GM21360 (cell line): ENCODE results near the gene CIB1.
"Not testable (repeated sequence)": the region's sequence is repeated elsewhere in the genome, so short reads cannot be mapped to it uniquely, and the experiment has no call there.

ENCODE experiments used
- ATAC-seq: cut with Tn5 transposase; IDR thresholded peaks from one replicate; pipeline ENCODE4 v1.9.1; 2021; ENCODE audit warnings: mild to moderate bottlenecking, moderate library complexity; ENCODE audit not compliant: unreplicated experiment

CIB1 gene

DNA sequence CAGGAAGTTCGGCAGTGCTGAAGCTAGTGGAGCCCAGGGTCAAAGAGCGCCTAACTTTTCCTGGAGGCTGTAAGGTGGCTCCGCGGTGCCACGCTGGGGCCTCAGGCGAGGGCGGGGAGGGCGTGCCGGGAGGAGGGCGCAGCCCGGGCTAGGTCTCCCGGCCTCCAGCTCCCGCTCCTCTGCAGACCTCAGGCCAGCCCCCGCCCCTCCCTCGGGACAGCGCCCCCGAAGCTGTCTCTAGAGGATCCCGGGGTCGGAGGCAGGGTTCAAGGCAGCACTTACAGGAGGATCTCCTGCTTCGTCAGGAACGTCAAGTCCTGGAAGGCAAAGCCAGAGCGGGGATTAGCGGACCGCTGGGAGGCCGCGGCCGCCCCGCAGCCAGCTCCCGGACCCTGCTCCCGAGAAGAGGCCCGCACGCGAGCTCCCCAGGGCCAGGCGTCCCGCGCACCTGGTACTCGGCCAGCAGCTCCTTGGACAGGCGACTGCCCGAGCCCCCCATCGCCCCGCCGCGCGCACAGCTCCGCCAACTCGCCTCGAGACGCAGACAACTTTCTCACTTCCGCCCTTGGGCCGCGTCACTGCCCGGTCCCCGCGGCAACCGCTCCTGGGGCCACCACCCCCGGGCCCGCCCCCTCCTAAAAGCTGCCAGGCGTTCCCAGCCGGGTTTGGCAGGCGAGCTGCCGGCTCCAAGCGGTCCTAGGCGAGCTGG lies at the start of gene CIB1:
TSS of gene CIB1 (minus strand) at position 555 of the 709 bp plus-strand sequence. CDS start at position 499, 56 bp downstream.
- ATAC-seq, result peak; percentile 87

DNA sequence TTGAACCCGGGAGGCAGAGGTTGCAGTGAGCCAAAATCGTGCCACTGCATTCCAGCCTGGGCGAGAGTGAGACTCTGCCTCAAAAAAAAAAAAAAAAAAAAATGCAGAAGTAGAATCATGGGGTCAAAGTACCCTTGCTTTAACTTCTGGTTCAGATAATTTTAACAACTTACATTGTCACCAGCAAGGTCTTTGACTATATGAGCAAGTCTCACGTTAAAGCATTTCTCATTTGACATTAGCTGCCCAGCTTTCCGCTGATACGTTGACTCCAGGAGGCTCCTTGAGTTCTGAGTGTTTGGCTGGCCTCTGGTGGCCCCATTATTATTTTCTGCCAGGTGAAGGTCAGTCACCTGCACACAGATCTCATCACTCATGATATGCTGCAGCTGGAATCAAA lies 47.9 kb upstream of the CIB1 start:
- not testable (repeated sequence) for ATAC-seq

DNA sequence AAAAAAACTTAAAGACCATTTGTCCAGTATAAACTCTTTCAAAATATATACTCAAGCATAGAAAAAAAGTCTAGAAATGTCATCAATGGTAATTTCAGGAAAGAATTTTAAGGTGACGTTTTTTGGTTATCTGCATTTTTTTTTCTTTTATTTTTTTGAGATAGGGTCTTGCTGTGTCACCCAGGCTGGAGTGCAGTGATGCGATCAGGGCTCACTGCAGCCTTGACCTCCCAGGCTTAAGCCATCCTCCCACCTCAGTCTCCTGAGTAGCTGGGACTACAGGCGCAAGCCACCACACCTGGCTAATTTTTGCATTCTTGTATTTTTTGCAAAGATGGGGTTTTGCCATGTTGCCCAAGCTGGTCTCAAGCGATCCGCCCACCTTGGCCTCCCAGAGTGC lies 47.0 kb upstream of the CIB1 start:
- not testable (repeated sequence) for ATAC-seq

DNA sequence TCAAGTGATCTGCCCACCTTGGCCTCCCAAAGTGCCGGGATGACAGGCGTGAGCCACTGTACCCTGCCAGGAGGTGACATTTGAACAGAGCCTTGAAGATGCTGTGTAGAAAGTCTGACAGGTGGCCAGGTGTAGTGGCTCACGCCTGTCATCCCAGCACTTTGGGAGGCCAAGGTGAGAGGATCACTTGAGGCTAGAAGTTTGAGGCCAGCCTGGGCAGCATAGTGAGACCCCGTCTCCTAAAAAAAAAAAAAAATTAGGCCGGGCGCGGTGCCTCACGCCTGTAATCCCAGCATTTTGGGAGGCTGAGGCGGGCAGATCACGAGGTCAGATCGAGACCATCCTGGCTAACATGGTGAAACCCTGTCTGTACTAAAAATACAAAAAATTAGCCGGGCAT lies 44.7 kb upstream of the CIB1 start:
- ATAC-seq, result not testable (repeated sequence)

DNA sequence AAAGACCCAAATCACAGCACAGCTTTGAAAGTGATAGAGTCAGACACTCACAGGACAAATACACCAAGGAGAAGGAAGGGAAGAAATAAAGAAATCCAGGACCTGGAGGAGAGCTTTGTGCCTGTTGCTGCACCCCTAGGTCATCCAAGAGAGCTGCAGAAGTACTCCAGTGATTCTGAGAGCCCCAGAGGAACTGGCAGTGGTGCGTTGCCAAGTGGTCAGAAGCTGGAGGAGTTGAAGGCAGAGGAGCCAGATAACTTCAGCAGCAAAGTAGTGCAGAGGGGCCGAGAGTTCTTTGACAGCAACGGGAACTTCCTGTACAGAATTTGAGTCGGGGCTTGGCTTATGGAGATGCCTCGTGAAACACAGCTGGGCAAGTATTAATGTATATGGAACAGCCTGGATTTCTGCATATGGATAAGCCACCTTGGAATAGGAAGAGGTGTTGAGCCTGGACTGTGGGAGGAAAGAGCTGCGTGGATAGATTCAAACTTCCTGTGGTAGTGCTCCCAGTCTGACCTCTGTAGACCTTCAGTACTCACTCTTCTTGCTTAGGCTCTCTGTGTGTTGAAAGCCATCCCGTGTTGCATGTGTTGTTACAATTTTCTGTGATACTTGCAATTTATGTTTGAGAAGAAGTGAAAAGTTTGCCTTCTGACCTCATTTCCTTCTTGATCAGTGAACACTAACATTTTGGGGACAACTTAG lies 37.9 kb upstream of the CIB1 start:
- no peak for ATAC-seq

DNA sequence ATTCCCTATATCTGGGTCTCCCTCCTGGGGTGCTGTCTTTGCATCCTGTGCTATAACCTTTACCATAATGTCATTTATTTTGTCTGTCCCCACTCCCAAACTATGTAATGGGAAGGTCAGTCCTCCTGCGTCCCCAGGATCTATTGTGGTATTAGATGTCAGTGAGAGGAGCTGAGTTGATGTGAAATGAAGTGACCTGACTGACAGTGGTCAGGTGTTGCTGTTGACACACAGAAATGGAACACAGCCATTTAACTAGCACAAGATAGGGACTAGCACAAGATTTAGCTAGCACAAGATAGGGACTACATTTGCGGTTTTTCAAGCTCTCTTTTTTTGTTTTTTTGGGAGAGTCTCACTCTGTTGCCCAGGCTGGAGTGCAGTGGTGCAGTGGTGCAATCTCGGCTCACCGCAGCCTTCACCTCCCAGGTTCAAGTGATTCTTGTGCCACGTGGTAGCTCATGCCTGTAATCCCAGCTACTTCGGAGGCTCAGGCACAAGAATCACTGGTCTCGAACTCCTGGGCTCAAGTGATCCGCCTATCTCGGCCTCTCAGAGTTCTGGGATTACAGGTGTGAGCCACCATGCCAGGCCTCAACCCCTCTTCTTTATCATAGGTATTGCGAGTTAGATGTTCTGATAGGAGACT lies 36.9 kb upstream of the CIB1 start:
- ATAC-seq, result no peak

DNA sequence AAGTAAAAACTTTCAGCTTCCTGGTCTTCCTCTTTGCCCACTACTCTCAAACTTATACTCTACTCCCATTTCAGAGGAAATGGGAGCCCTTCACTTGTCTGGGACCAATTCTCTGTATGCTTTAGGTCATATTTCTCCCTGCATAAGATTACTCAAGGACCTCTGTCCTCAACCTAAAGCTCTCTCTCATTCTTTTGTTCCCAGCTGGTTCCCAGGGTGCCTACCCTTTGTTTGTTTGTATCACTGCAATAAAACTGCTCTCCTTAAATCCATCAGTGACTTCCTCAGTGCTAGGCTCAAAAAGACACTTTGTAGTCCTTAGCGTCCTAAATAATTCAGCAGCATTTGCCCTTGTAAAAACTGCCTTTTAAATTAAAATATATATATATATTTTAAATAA lies 34.7 kb upstream of the CIB1 start:
- ATAC-seq, result no peak

DNA sequence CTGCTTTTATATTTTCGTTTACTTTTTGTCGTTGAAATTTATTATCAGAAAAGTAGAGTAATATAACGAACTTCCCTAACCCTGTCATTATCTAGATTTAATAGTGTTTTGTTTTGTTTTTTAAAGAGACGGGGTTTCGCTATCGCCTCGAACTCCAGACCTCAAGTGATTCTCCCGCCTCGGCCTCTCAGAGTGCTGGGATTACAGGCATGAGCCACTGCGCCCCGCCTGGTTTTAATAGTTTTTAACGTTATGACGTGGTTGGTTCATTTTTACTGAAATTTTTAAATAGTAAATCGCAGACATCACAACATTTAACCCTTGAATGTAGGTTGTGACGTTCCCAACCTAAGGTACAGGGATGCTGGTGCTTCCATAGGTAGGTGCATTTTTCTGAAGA lies 32.7 kb upstream of the CIB1 start:
- ATAC-seq, result no peak

DNA sequence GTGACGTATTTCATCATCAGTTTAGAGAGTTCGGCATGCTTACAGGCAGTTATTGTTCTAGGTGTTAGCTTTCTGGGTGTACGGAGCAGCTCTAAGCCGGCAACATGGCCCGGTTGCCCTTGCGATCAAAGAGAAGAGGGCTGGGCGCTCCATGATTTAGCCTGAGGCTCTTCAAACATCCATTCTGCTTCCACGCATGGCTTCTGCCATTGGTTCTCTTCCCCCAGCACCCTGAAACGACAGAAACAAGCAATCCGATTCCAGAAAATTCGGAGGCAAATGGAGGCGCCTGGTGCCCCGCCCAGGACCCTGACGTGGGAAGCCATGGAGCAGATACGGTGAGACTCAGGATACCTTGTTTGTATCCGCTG lies 32.3 kb upstream of the CIB1 start:
- no peak for ATAC-seq

DNA sequence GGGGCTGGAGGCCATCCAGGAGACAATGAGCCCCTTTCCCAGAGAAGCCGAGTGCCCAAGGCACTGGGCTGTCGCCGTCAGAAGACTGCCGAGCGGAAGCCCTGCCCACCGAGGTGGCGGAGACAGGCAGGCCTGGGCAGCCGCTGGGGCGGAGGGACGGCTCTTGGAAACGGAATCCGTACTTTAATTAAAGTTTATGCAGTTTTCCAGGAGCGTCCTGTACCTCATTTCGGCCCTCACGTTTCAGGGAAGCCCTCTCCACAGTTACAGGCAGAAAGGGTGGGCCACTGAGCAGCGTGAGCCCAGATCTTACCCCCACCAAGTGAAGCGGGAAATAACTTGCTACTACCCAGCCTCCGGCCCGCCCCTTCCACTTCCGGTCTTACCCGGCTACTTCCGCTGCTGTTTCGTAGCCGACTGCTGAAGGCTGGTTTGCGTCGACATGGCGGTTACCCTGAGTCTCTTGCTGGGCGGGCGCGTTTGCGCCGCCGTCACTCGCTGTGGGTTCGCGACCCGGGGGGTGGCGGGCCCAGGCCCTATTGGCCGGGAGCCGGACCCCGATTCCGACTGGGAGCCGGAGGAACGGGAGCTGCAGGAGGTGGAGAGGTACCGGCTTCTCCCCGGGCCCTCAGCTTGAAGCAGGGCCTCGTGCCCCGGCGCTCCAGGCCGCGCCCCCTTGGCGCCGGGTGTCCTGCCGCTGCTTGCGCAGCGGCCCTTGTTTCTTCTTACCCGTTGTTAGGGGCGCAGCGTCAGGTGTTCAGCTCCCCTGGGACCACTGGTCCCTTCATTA lies 31.7 kb upstream of the CIB1 start, which contains the start of gene NGRN:
TSS of gene NGRN (plus strand) at position 402 of the 790 bp plus-strand sequence. CDS start at position 443, 41 bp downstream.
- ATAC-seq, result peak; percentile 77

DNA sequence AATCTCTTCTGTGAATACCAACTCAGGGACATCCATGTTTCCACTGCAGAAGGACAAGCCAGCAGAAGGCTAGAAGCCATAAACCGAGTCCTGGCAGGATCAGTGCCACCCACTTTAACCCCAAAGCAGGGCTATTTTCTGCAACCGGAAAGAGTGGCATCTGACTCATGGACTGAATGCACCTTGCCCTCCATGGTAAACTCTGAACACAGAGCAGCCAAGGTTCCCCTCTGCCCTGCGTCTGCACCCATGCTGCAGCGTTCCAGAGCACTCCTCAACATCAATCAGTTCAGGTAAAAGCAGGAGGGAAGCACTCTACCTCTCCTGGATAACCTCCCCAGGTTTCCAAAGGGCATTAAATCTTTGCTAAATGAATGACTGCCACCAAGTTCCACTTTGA lies 30.9 kb upstream of the CIB1 start:
- ATAC-seq, result no peak

DNA sequence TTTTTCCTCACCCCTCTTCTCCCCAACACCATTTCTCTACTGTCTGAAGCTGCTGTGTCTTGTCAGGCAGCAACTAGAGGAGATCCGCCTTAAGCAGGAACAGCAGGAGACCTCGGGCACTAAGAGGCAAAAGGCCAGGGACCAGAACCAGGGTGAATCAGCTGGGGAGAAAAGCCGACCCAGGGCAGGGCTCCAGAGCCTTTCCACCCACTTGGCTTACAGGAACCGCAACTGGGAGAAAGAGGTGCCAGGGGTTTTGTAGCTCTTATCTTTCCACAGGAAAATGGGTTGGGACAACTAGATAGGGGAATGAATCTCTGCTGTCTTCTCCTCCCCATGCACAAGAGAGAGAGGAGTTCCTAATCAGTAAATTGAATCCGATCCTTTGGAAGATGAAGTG lies 28.7 kb upstream of the CIB1 start:
- ATAC-seq, result no peak

DNA sequence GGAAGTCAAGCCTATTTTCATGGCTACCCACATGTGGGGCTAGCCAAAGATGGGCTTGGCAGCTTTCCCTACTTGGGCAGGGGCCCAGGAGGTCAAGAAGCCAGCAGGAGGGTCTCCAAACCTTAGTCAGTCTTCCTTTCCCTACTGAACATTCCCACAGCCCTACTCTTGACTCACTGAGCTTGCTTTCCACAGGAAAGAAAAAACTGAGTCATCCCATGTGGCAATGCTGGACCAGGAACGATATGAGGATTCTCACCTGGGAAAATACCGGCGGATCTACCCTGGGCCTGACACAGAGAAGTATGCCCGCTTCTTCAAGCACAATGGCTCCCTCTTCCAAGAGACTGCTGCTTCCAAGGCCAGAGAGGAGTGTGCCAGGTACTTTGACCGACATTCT lies 28.1 kb upstream of the CIB1 start:
- ATAC-seq, result no peak

DNA sequence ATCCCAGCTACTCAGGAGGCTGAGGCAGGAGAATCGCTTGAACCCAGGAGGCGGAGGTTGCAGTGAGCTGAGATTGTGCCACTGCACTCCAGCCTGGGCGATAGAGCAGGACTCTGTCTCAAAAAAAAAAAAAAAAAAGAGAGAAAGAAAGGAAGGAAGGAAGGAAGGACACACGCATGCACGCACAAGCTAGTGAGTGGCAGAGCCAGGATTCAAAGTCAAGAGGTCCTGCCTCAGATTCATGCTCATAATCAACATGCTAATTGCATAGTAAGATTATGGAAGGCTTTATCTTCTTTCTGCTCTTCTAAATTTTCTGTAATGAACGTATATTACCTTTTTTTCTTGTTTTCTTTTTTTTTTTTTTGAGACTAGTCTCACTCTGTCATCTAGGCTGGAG lies 27.0 kb upstream of the CIB1 start:
- ATAC-seq, result not testable (repeated sequence)

DNA sequence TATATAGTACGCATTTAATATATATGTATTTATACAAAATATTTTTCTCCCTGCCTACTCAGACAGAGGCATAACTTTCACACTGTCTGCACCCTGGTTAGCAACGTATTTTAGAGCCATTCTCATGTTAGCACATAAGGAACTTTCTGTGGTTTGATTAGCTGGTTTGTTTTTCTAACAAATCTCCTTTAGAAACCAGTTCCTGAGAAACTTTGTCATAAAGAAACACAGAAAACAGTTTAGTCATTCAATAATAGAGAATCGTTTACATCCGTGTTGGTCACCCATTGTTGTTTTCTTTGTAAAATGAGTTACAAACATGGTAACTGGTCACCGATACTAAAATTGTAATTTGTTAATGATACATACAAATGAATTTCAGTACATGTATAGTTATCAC lies 25.8 kb upstream of the CIB1 start:
- no peak for ATAC-seq

DNA sequence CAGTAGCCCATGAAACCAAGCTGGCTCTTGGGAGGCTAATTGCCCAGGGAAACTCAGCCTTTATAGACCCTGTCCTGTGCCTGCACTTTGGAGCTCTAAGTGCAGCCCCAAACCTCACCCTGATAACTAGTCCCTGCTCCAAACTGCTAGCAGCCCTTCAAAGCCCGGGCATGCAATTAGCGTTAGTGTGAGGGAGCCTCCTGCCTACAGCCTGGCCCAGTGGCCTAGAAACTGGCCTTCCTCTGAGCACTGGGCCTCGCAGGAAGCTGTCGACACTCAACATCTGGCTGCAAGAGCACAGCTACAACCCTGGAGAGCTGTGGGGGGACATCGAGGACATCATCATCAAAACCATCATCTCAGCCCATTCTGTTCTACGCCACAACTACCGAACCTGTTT lies 24.0 kb upstream of the CIB1 start:
- ATAC-seq, result no peak

DNA sequence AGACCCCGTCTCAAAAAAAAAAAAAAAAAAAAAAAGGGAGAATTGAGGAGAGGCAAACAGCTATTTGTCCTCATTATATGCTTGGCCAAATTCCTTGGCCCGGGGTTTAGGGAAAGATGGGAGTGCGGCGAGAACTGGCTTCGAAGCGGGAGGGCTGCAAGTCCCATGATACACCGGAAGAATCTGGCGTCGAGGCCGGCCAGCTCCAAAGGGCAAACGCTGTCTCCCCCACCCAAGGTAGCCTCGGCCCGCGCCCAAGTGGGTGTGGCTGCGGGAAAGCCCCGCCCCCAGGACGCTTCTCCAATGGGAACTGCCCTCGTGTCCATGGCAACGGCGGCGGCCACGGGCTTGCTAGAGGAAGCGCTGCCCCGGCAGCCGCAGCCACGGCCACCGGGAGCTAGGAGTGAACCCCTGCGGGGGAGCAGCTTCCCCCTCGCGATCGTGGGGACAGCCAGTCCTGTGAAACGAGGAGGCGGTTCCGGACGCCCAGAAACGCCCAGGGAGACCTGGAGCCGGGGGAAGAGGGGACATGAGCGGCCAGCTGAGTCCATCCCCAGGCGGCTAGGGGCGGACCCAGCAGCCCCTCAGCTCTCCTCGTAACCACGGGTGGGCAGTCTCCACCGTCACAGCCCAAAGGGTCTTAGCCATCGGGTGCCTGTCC lies 15.6 kb upstream of the CIB1 start, which contains the start of gene TTLL13:
TSS of gene TTLL13 (plus strand) at position 354 of the 661 bp plus-strand sequence. CDS start 1,075 bp downstream, outside the sequence.
- no peak for ATAC-seq

DNA sequence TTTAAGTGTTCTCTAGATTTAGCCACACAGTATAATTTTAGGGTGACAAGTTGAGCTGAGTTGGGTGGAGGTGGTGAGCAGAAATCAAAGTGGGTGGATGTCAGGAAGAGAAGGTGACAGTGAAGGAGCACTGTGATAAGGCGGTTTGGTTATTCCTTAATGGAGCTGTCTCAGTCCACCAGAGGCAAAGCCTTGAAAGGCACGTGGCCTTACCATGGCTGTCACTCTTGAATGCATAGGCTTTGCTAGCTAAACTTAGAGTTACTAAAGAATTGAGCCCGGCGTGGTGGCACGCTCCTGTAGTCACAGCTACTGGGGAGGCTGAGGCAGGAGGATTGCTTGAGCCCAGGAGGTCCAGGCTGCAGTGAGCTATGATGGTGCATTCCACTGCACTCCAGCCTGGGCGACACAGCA lies 15.1 kb upstream of the CIB1 start:
- no peak for ATAC-seq

DNA sequence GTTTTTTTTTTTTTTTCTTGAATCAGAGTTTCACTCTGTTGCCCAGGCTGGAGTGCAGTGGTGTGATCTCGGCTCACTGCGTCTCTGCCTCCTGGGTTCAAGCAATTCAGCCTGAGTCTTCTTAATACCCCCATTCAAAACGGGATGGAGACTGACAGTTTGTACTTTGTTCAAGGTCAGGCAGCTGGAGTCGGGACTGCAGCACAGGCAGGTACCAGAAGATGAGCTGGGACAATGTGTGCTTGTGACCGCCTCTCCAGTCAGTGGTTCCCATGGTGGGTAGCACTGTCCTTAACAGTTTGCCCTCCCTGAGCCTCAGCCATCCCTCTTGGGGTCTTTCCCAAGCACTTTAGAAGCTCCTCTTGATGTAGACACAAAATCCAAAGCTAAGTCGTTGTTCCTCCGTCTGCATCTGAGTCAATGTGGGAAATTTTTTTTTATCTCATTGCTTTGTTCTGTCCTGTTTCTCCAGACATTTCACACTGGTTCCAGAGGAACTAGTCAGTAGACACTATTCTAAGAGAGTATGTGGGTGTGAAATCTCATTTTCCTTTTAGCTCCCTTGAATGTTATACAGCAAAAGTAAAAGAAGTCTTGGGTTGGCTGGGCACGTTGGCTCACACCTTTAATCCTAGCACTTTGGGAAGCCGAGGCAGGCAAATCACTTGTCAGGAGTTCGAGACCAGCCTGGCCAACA lies 10.3 kb upstream of the CIB1 start:
- ATAC-seq, result no peak
